ENCODE data around the gene BASP1.

DNA sequence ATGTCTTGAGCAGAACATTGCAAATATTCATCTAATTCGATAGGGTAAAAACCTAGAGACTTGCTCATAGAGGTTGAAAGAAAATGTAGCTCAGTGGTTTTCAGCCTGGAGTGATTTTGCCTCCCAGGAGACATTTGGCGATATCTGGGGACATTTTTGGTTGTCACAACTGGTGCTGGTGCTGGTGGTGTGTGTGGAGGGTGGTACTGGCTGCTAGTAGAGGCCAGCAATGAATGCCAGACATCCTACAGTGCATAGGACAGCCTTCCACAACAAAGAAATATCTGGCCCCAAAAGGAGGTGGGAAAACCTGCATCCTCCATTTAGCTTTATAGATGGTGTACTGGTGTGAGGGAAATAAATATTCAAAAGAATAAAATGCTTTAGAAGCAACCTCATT lies 2.1 kb upstream of the BASP1 start:
- no peak for TF ChIP-seq POLR2AphosphoS5 (IDR thresholded peaks at IDR 0.05; ENCODE audit: low read depth)
- TF ChIP-seq, protein P1, sequence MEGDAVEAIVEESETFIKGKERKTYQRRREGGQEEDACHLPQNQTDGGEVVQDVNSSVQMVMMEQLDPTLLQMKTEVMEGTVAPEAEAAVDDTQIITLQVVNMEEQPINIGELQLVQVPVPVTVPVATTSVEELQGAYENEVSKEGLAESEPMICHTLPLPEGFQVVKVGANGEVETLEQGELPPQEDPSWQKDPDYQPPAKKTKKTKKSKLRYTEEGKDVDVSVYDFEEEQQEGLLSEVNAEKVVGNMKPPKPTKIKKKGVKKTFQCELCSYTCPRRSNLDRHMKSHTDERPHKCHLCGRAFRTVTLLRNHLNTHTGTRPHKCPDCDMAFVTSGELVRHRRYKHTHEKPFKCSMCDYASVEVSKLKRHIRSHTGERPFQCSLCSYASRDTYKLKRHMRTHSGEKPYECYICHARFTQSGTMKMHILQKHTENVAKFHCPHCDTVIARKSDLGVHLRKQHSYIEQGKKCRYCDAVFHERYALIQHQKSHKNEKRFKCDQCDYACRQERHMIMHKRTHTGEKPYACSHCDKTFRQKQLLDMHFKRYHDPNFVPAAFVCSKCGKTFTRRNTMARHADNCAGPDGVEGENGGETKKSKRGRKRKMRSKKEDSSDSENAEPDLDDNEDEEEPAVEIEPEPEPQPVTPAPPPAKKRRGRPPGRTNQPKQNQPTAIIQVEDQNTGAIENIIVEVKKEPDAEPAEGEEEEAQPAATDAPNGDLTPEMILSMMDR (IDR thresholded peaks at IDR 0.05; ENCODE audit: insufficient read depth, low read length): no peak
- TF ChIP-seq SPI1 (IDR thresholded peaks at IDR 0.05; ENCODE audit: borderline replicate concordance, low read depth): no peak
